Tibial artery (tissue), 4 donors: Measurements from ENCODE around the gene HDAC10.
A peak's percentile ranks its signal among the peaks of the same experiment; 100 is the strongest.

Experiments used
- DNase-seq, 2 donors: peaks; one replicate each; pipeline ENCODE4 v3.0.0-alpha.2; 2019
- H3K27ac ChIP-seq, 2 donors: fragments of 200-600 bp; sonication (generic) in 1 of 2; 1 replicate in 1 of 2; 2 replicates in 1 of 2; pipeline ENCODE4 v1.5.1; 2018 to 2019; ENCODE audit warnings: mild to moderate bottlenecking in 1 of 2
- H3K27me3 ChIP-seq, 2 donors: fragments of 200-600 bp; sonication (generic) in 1 of 2; one replicate each; pipeline versions ENCODE4 v1.5.1 to v1.6.0; 2016 to 2019
- H3K36me3 ChIP-seq, 3 donors: fragments of 200-600 bp; sonication (generic) in 2 of 3; one replicate each; pipeline ENCODE4 v1.5.1; 2016 to 2019; ENCODE audit warnings: mild to moderate bottlenecking in 2 of 3
- H3K4me1 ChIP-seq, 4 donors: fragments of 200-600 bp; sonication (generic) in 2 of 4; 1 replicate in 3 of 4; 2 replicates in 1 of 4; pipeline ENCODE4 v1.5.1; 2016 to 2019
- H3K4me3 ChIP-seq, 2 donors: fragments of 200-600 bp; sonication (generic) in 1 of 2; 1 replicate in 1 of 2; 2 replicates in 1 of 2; pipeline ENCODE4 v1.5.1; 2018 to 2019; ENCODE audit warnings: mild to moderate bottlenecking in 2 of 2
- H3K9me3 ChIP-seq, 3 donors: fragments of 200-600 bp; sonication (generic) in 1 of 3; one replicate each; pipeline ENCODE4 v1.5.1; 2016 to 2019
- CTCF ChIP-seq, 2 experiments: fragments of 200-600 bp in 1 of 2; fragments of 450-650 bp in 1 of 2; IDR thresholded peaks; one replicate each; pipeline ENCODE4 v1.5.1; 2017 to 2019; ENCODE audit warnings: antibody characterized with exemption in 2 of 2, mild to moderate bottlenecking in 1 of 2, moderate library complexity in 1 of 2
- intact Hi-C: fragments of 100-400 bp; cut with DNase I; formaldehyde crosslinking; loops from one replicate; pipeline ENCODE4 v1.15.0; 2023; ENCODE audit warnings: low total_unique reads

Gene HDAC10

GRCh38 chr22:50218996-50219727 is 31.9 kb downstream of the HDAC10 start:
- peak in 1 of 2 donors; percentile 49 for DNase-seq
- intact Hi-C loops: no loop called here
- TF ChIP-seq CTCF (IDR thresholded peaks at IDR 0.05): no peak
- Histone ChIP-seq H3K36me3 (peaks cover 79 to 100% (median 95%) of the 10 kb centered on the region in 3 donors), H3K27me3 (no peaks in the 10 kb centered on the region), H3K9me3 (no peaks in the 10 kb centered on the region), H3K27ac (no peak overlapping the region), H3K4me1 (no peaks in the 10 kb centered on the region), H3K4me3 (no peak overlapping the region)

GRCh38 chr22:50218153-50218995 is 32.7 kb downstream of the HDAC10 start:
- H3K27me3 ChIP-seq: no peaks in the 10 kb centered on the region
- intact Hi-C loops: no loop called here
- no peak for DNase-seq
- no peak overlapping the region for H3K27ac ChIP-seq
- H3K9me3 ChIP-seq: no peaks in the 10 kb centered on the region
- no peaks in the 10 kb centered on the region for H3K4me1 ChIP-seq
- no peak for TF ChIP-seq CTCF (IDR thresholded peaks at IDR 0.05)
- no peak overlapping the region for H3K4me3 ChIP-seq
- peaks cover 75 to 100% (median 95%) of the 10 kb centered on the region in 3 donors for H3K36me3 ChIP-seq

- no peaks in the 10 kb centered on the region for H3K27me3 ChIP-seq
- H3K4me1 ChIP-seq: no peaks in the 10 kb centered on the region
- TF ChIP-seq CTCF (IDR thresholded peaks at IDR 0.05): no peak
- intact Hi-C loops: no loop called here
- no peak overlapping the region for H3K4me3 ChIP-seq
- H3K9me3 ChIP-seq: no peaks in the 10 kb centered on the region
- peaks cover 73 to 100% (median 95%) of the 10 kb centered on the region in 3 donors for H3K36me3 ChIP-seq
- no peak overlapping the region for H3K27ac ChIP-seq
- DNase-seq: no peak
These were observed 33.4 kb downstream of the HDAC10 start for GRCh38 chr22:50217543-50218152.

- TF ChIP-seq CTCF (IDR thresholded peaks at IDR 0.05): no peak
- H3K27me3 ChIP-seq: no peaks in the 10 kb centered on the region
- DNase-seq: no peak
- H3K4me3 ChIP-seq: no peak overlapping the region
- no peak overlapping the region for H3K27ac ChIP-seq
- H3K4me1 ChIP-seq: no peaks in the 10 kb centered on the region
- no peaks in the 10 kb centered on the region for H3K9me3 ChIP-seq
- intact Hi-C loops: no loop called here
- peaks cover 73 to 100% (median 94%) of the 10 kb centered on the region in 3 donors for H3K36me3 ChIP-seq
These were observed 34.2 kb downstream of the HDAC10 start for GRCh38 chr22:50216684-50217520.

GRCh38 chr22:50216055-50216683 is 34.9 kb downstream of the HDAC10 start:
- no peak overlapping the region for H3K27ac ChIP-seq
- H3K36me3 ChIP-seq: peaks cover 77 to 99% (median 87%) of the 10 kb centered on the region in 3 donors
- TF ChIP-seq CTCF (IDR thresholded peaks at IDR 0.05): no peak
- H3K4me3 ChIP-seq: no peak overlapping the region
- H3K27me3 ChIP-seq: no peaks in the 10 kb centered on the region
- no peaks in the 10 kb centered on the region for H3K4me1 ChIP-seq
- intact Hi-C loops: no loop called here
- no peaks in the 10 kb centered on the region for H3K9me3 ChIP-seq
- no peak for DNase-seq
